ENCODE measurements around the gene OR6Y1. TPM values are rescaled to one million over a fixed set of nuclear protein-coding genes. Genes with fewer than 3 reads are reported as not detected.

OR6Y1 gene
- not detected for total RNA-seq

DNA sequence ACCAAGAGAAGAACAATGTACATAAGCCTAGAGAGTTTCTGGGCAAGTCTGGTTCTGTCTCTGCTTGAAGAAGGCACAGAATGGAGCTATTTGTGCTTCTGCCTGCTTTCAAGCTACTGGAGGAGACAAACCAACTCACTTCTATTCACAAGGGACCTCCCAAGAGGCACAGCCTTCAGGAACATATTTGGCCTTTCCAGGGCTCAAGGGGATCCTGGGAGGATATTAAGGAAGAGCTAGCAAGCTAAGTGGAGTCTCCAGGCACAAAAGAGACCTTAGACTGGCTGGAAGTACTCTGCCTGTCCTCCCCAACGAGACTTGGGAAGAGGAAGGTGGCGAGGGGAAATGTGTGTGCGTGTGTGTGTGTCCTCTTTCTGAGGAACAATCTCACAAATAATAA, at the start of gene OR6Y1:
TSS of gene OR6Y1 (minus strand) at position 54 of the 400 bp plus-strand sequence. CDS start 6,300 bp downstream, outside the sequence.
- no peaks in the 10 kb centered on the region for H3K9me3 Mint-ChIP-seq
- ChIA-PET CTCF (no interaction called here), POLR2A (no interaction called here)
- H3K27ac Mint-ChIP-seq, result no peak within 1 kb of the TSS
- peaks cover 7% of the 10 kb centered on the region for H3K27me3 Mint-ChIP-seq
- no peak within 1 kb of the TSS for H3K4me3 Mint-ChIP-seq
- H3K4me1 Mint-ChIP-seq, result no peaks in the 10 kb centered on the region
- no peaks in the 10 kb centered on the region for H3K36me3 Mint-ChIP-seq (ENCODE audit: low read depth)
- no peak for DNase-seq

- Mint-ChIP-seq H3K36me3 (ENCODE audit: low read depth) (no peaks in the 10 kb centered on the region), H3K27ac (no peak overlapping the region), H3K4me3 (no peak overlapping the region), H3K4me1 (no peaks in the 10 kb centered on the region), H3K27me3 (peaks cover 5% of the 10 kb centered on the region), H3K9me3 (peaks cover 16% of the 10 kb centered on the region)
- DNase-seq, result no peak
- CTCF ChIA-PET, result no interaction called here
- POLR2A ChIA-PET, result no interaction called here
Observed at GRCh38 chr1:158600735-158601134, 46.5 kb upstream of the OR6Y1 start.

- Mint-ChIP-seq H3K4me3 (no peak overlapping the region), H3K27me3 (peaks cover 4% of the 10 kb centered on the region), H3K9me3 (no peaks in the 10 kb centered on the region), H3K27ac (no peak overlapping the region), H3K4me1 (no peaks in the 10 kb centered on the region), H3K36me3 (ENCODE audit: low read depth) (no peaks in the 10 kb centered on the region)
- DNase-seq, result no peak
- CTCF ChIA-PET, result no interaction called here
- POLR2A ChIA-PET, result no interaction called here
Observed at GRCh38 chr1:158586942-158587341, 32.7 kb upstream of the OR6Y1 start.

- POLR2A ChIA-PET, result no interaction called here
Observed at GRCh38 chr1:158583962-158584361, 29.8 kb upstream of the OR6Y1 start.

DNA sequence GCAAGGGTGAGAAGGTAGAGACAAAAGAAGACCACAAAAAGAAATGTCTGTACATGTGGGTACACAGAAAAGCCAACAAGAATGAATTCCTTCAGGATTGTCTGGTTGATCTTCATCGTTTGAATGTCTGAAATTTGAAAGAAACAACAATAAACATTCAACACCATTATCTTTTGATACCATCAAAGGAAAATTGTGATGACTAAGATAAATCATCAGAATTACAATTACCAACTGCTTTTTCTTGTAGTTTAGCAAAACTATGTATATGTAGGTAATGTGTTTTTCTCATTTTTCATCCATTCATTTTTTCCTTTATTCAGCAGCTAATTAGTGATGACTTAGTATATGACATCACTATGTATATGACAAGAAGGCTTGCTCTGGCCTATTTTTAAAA, 25.5 kb upstream of the OR6Y1 start, which contains the start of gene OR10X1:
TSS of gene OR10X1 (minus strand) at position 167 of the 400 bp plus-strand sequence. CDS start at position 167, 0 bp downstream.
- ChIA-PET CTCF (no interaction called here), POLR2A (no interaction called here)
- Mint-ChIP-seq H3K27me3 (peaks cover 10% of the 10 kb centered on the region), H3K4me3 (no peak within 1 kb of the TSS), H3K27ac (no peak within 1 kb of the TSS), H3K36me3 (ENCODE audit: low read depth) (no peaks in the 10 kb centered on the region), H3K4me1 (no peaks in the 10 kb centered on the region), H3K9me3 (no peaks in the 10 kb centered on the region)
- DNase-seq, result no peak

More at GRCh38 chr1:158583962-158584361, 29.8 kb upstream of the OR6Y1 start:
- Mint-ChIP-seq H3K36me3 (ENCODE audit: low read depth) (no peaks in the 10 kb centered on the region), H3K27me3 (peaks cover 6% of the 10 kb centered on the region), H3K4me1 (no peaks in the 10 kb centered on the region), H3K9me3 (no peaks in the 10 kb centered on the region), H3K27ac (no peak overlapping the region), H3K4me3 (no peak overlapping the region)
- DNase-seq, result no peak
- CTCF ChIA-PET, result no interaction called here

DNA sequence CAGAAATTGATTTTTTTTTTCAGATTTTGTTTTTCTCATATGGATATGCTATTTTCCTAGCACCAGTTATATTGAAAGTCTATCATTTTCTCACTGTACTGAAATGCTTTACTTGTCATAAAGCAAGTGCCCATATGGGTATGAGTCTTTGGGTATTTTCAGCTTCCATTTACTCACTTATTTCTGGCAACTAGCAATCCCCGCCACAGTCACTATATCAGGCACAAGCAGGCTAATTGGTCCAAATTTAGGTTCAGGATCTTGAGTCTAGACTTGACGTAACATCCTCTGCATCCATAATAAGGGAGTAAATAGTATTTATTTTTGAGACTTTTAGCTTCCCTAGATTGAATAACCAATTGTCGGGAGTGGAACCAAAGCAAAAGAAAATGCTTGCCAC, 23.4 kb upstream of the OR6Y1 start:
- no peaks in the 10 kb centered on the region for H3K36me3 Mint-ChIP-seq (ENCODE audit: low read depth)
- no peaks in the 10 kb centered on the region for H3K9me3 Mint-ChIP-seq
- no peak for DNase-seq
- H3K4me3 Mint-ChIP-seq, result no peak overlapping the region
- peaks cover 16% of the 10 kb centered on the region for H3K27me3 Mint-ChIP-seq
- POLR2A ChIA-PET, result no interaction called here
- CTCF ChIA-PET, result no interaction called here
- H3K4me1 Mint-ChIP-seq, result no peaks in the 10 kb centered on the region
- H3K27ac Mint-ChIP-seq, result no peak overlapping the region

- ChIA-PET POLR2A (no interaction called here), CTCF (no interaction called here)
- Mint-ChIP-seq H3K36me3 (ENCODE audit: low read depth) (no peaks in the 10 kb centered on the region), H3K27ac (no peak overlapping the region), H3K9me3 (no peaks in the 10 kb centered on the region), H3K4me3 (no peak overlapping the region), H3K27me3 (peaks cover 22% of the 10 kb centered on the region), H3K4me1 (no peaks in the 10 kb centered on the region)
- DNase-seq, result no peak
Observed at GRCh38 chr1:158572226-158572625, 18.0 kb upstream of the OR6Y1 start.

DNA sequence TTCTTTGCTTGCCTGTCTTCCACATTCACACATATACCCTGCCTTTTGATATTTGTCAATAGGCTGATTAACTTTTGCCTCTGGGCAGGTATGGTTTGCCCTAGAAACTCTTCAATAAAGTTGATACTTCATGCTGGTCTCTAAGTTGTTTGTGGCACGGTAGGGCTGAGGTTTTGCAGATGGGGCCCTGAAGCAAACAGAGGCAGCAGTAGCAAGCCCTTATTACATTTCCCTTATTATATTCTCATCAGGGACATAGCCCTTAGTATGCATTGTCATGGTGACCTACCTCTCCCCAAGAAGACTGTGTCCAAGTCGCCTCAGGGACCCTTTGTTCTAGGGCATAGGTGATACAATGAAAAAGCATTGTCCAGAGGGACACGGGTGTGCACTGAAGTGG, 16.3 kb upstream of the OR6Y1 start, which contains the start of gene OR6P1:
TSS of gene OR6P1 (minus strand) at position 101 of the 400 bp plus-strand sequence. CDS start 6,976 bp downstream, outside the sequence.
- POLR2A ChIA-PET, result no interaction called here
- H3K4me1 Mint-ChIP-seq, result no peaks in the 10 kb centered on the region
- H3K9me3 Mint-ChIP-seq, result no peaks in the 10 kb centered on the region
- CTCF ChIA-PET, result no interaction called here
- no peak within 1 kb of the TSS for H3K27ac Mint-ChIP-seq
- no peaks in the 10 kb centered on the region for H3K36me3 Mint-ChIP-seq (ENCODE audit: low read depth)
- H3K4me3 Mint-ChIP-seq, result no peak within 1 kb of the TSS
- peaks cover 22% of the 10 kb centered on the region for H3K27me3 Mint-ChIP-seq
- no peak for DNase-seq

GRCh38 chr1:158564608-158565007, 10.4 kb upstream of the OR6Y1 start:
- POLR2A ChIA-PET, result no interaction called here
- CTCF ChIA-PET, result no interaction called here
- Mint-ChIP-seq H3K27me3 (peaks cover 4% of the 10 kb centered on the region), H3K36me3 (ENCODE audit: low read depth) (no peaks in the 10 kb centered on the region), H3K4me3 (no peak overlapping the region), H3K9me3 (no peaks in the 10 kb centered on the region), H3K27ac (no peak overlapping the region), H3K4me1 (no peaks in the 10 kb centered on the region)
- no peak for DNase-seq

GRCh38 chr1:158563853-158564252, 9.6 kb upstream of the OR6Y1 start:
- no peak for DNase-seq
- Mint-ChIP-seq H3K27me3 (peaks cover 4% of the 10 kb centered on the region), H3K4me1 (no peaks in the 10 kb centered on the region), H3K9me3 (no peaks in the 10 kb centered on the region), H3K27ac (no peak overlapping the region), H3K4me3 (no peak overlapping the region), H3K36me3 (ENCODE audit: low read depth) (no peaks in the 10 kb centered on the region)
- POLR2A ChIA-PET, result no interaction called here
- CTCF ChIA-PET, result no interaction called here

GRCh38 chr1:158559696-158560095, 5.5 kb upstream of the OR6Y1 start:
- CTCF ChIA-PET, result no interaction called here
- no peaks in the 10 kb centered on the region for H3K9me3 Mint-ChIP-seq

GRCh38 chr1:158552296-158552695, 1.9 kb downstream of the OR6Y1 start:
- POLR2A ChIA-PET, result no interaction called here
- Mint-ChIP-seq H3K27me3 (peaks cover 10% of the 10 kb centered on the region), H3K36me3 (ENCODE audit: low read depth) (no peaks in the 10 kb centered on the region), H3K9me3 (no peaks in the 10 kb centered on the region), H3K4me3 (no peak overlapping the region), H3K4me1 (no peaks in the 10 kb centered on the region), H3K27ac (no peak overlapping the region)
- no peak for DNase-seq
- CTCF ChIA-PET, result no interaction called here

More at GRCh38 chr1:158559696-158560095, 5.5 kb upstream of the OR6Y1 start:
- POLR2A ChIA-PET, result no interaction called here
- H3K4me3 Mint-ChIP-seq, result no peak overlapping the region
- no peak for DNase-seq
- H3K27ac Mint-ChIP-seq, result no peak overlapping the region
- H3K36me3 Mint-ChIP-seq (ENCODE audit: low read depth), result no peaks in the 10 kb centered on the region
- no peaks in the 10 kb centered on the region for H3K4me1 Mint-ChIP-seq
- H3K27me3 Mint-ChIP-seq, result peaks cover 2% of the 10 kb centered on the region

DNA sequence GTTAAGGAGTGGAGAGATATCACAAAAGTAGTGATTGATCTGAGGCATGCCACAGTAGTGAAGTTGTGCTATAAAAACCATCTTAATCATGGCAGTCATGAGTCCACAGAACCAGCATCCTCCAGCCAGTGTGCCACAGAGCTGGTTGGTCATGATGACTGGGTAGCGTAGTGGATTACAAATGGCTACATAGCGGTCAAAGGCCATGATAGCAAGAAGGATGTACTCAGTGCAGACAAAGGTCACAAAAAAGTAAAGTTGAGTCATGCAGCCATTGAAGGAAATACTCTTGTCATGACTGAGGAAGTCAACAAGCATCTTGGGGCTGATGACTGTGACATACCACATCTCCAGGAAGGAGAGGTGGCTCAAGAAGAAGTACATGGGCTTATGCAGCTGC, 6.7 kb downstream of the OR6Y1 start:
- ChIA-PET CTCF (no interaction called here), POLR2A (interaction anchor here (0.6 kb wide), 1 partner anchor 349 kb away, joined by 4 read pairs; no protein-coding TSS in a partner anchor)
- Mint-ChIP-seq H3K36me3 (ENCODE audit: low read depth) (no peaks in the 10 kb centered on the region), H3K27me3 (peaks cover 3% of the 10 kb centered on the region), H3K4me1 (no peaks in the 10 kb centered on the region), H3K9me3 (no peaks in the 10 kb centered on the region), H3K27ac (no peak overlapping the region), H3K4me3 (no peak overlapping the region)
- no peak for DNase-seq

GRCh38 chr1:158537609-158538008, 16.6 kb downstream of the OR6Y1 start:
- ChIA-PET POLR2A (no interaction called here), CTCF (no interaction called here)
- no peaks in the 10 kb centered on the region for H3K9me3 Mint-ChIP-seq
- H3K27ac Mint-ChIP-seq, result no peak overlapping the region
- no peaks in the 10 kb centered on the region for H3K4me1 Mint-ChIP-seq
- no peak overlapping the region for H3K4me3 Mint-ChIP-seq
- H3K27me3 Mint-ChIP-seq, result peaks cover 5% of the 10 kb centered on the region
- no peaks in the 10 kb centered on the region for H3K36me3 Mint-ChIP-seq (ENCODE audit: low read depth)
- DNase-seq, result no peak
